NB4 (cell line): ENCODE results near the gene HOXA4.

Source experiments
- CTCF ChIP-seq: IDR thresholded peaks from one replicate; pipeline ENCODE4 v1.5.1; 2012; ENCODE audit warnings: low read depth, low read length
- MAX ChIP-seq: IDR thresholded peaks from 2 replicates; pipeline ENCODE4 v1.6.1; 2011; ENCODE audit warnings: low read depth, low read length
- MYC ChIP-seq: IDR thresholded peaks from 2 replicates; pipeline ENCODE4 v1.6.1; 2011; ENCODE audit warnings: low read depth, low read length
- POLR2A ChIP-seq: IDR thresholded peaks from 2 replicates; pipeline ENCODE4 v1.6.1; 2011; ENCODE audit warnings: mild to moderate bottlenecking; ENCODE audit not compliant: insufficient read length; ENCODE audit errors: extremely low read depth

- TF ChIP-seq MAX: no peak
- TF ChIP-seq POLR2A: no peak
- TF ChIP-seq CTCF: no peak
- no peak for TF ChIP-seq MYC
These were observed 16.9 kb upstream of the HOXA4 start, which contains the start of gene HOXA6 for GRCh38 chr7:27147199-27148030.
